Measurements from ENCODE around the gene SDR42E2. TPM values are rescaled to one million over a fixed set of nuclear protein-coding genes. Genes with fewer than 3 reads are reported as not detected.
"Not testable (repeated sequence)": the region's sequence is repeated elsewhere in the genome, so short reads cannot be mapped to it uniquely, and the experiment has no call there.

SDR42E2 gene
- total RNA-seq, 4 donors from 2014 or later = not detected

DNA sequence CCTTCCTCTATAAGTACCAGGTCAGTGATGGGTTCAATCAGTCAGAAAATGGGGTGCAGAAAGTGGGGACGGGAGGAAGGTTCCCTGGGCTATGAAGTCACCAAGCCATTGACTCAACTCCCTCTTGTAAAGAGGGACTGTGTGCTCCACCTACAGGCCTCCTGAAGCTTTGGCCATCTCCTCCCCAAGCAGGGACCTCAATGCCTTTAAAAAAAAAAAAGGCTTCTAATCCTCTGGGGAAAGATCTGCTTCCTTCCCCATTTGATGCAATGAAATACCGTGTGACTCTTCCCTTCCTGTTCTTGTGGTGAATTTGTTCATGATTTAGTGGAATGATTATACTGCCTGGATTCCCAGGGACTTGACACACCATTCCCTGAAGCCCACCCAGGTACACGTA lies 39.2 kb upstream of the SDR42E2 start:
- TF ChIP-seq, protein P1, sequence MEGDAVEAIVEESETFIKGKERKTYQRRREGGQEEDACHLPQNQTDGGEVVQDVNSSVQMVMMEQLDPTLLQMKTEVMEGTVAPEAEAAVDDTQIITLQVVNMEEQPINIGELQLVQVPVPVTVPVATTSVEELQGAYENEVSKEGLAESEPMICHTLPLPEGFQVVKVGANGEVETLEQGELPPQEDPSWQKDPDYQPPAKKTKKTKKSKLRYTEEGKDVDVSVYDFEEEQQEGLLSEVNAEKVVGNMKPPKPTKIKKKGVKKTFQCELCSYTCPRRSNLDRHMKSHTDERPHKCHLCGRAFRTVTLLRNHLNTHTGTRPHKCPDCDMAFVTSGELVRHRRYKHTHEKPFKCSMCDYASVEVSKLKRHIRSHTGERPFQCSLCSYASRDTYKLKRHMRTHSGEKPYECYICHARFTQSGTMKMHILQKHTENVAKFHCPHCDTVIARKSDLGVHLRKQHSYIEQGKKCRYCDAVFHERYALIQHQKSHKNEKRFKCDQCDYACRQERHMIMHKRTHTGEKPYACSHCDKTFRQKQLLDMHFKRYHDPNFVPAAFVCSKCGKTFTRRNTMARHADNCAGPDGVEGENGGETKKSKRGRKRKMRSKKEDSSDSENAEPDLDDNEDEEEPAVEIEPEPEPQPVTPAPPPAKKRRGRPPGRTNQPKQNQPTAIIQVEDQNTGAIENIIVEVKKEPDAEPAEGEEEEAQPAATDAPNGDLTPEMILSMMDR (IDR thresholded peaks at IDR 0.05) = no peak
- no peak for TF ChIP-seq POLR2A (IDR thresholded peaks at IDR 0.05)
- intact Hi-C loops (cut with DNase I; ENCODE audit: low total_unique reads) = no loop called here
- 50 to 53% methylated on average over 3 of the region's 3 CpGs for WGBS, 2 donors
- no peak for DNase-seq (ENCODE audit: low spot score in 2 of 2)
- H3K4me3 ChIP-seq (ENCODE audit: low read depth, poor library complexity, severe bottlenecking) = no peak overlapping the region

DNA sequence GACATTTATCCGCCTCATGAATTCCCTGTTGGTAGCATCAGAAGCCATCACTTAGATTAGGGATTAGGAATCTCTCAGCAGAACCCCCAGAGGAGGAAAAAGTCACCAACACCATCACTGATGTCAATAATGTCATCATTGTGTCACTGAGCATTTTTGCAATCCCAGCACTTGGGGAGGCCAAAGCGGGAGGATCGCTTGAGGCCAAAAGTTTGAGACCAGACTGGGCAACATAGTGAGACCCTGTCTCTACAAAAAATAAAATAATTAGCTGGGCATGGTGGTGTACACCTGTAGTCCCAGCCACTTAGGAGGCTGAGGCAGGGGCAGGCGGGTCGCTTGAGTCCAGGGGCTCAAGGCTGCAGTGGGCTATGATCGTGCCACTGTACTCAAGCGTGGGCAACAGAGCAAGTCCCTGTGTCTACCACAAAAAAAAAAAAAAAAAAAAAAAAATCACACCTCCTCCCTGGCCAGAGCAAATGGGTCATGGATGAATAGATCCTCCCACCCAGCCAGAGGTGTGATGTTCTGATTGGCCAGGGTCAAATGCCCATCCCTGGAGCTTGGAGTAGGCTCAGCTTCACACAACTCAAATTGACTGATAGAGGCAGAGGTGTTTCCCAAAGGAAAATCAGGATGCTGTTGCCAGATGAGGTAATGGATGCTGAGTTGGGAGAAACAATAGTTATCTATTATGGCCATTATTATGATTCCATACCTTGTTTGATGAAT lies 38.4 kb upstream of the SDR42E2 start:
- intact Hi-C loops (cut with DNase I; ENCODE audit: low total_unique reads) = no loop called here
- 93 to 96% methylated on average over 7 of the region's 7 CpGs for WGBS, 2 donors
- no peak for DNase-seq (ENCODE audit: low spot score in 2 of 2)
- H3K4me3 ChIP-seq (ENCODE audit: low read depth, poor library complexity, severe bottlenecking) = no peak overlapping the region
- TF ChIP-seq, protein P1 (IDR thresholded peaks at IDR 0.05) = no peak
- no peak for TF ChIP-seq POLR2A (IDR thresholded peaks at IDR 0.05)

DNA sequence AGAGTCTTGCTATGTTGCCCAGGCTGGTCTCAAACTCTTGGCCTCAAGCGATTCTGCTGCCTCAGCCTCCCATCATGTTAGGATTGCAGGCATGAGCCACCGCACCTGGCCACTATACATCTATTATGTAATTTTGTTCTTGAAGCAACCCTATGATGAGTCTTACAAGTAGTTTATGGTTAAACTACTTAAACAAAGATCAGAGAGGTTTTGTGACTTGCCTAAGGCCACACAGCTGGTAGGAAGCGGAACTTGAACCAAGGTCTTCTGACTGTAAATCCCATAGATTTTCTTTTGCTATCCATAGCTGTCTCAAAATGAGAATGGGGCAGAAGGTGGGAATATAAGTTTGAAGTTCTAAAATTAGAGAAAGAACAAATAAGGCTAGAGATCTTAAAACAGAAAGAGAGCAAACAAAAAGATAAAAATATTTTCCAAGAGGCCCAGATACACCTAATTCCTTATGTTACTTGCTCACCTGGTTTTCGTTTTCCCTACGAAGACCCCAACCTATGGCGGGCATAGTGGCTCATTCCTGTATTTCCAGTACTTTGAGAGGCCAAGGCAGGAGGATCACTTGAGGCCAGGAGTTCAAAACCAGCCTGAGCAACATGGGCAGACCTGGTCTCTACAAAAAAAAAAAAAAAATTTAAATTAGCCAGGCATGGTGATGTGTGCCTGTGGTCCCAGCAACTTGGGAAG lies 37.6 kb upstream of the SDR42E2 start:
- intact Hi-C loops (cut with DNase I; ENCODE audit: low total_unique reads) = no loop called here
- no peak overlapping the region for H3K4me3 ChIP-seq (ENCODE audit: low read depth, poor library complexity, severe bottlenecking)
- TF ChIP-seq, protein P1 (IDR thresholded peaks at IDR 0.05) = no peak
- WGBS, 2 donors = 91 to 92% methylated on average over 6 of the region's 6 CpGs
- DNase-seq (ENCODE audit: low spot score in 2 of 2) = no peak

DNA sequence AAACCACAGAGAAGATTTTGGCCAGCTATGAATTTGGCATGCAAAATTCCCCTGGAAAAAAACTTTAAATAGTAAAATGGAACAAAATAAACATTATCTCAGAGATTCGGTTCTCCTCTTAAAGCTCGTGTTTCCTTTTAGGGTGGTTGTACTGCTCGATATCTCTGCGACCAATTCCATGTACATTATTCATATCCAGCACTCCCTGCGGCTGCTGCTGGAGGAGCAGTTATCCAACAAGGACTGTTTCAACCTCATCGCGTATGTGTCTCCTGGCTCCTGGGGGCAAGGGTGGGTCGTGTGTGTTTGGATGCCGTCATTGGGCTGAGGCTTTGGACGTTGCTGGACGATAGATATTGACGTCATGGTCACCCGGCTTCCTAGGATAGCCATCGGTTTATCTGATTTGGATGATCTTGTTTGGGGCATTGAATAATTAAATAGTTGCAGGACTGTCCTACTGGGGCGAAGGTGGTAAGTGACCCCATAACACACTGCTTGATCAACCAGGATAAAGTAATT lies 36.2 kb upstream of the SDR42E2 start:
- intact Hi-C loops (cut with DNase I; ENCODE audit: low total_unique reads) = no loop called here
- no peak for DNase-seq (ENCODE audit: low spot score in 2 of 2)
- TF ChIP-seq POLR2A (IDR thresholded peaks at IDR 0.05) = no peak
- TF ChIP-seq, protein P1 (IDR thresholded peaks at IDR 0.05) = no peak
- H3K4me3 ChIP-seq (ENCODE audit: low read depth, poor library complexity, severe bottlenecking) = no peak overlapping the region
- WGBS, 2 donors = 89% methylated on average over 15 of the region's 15 CpGs

DNA sequence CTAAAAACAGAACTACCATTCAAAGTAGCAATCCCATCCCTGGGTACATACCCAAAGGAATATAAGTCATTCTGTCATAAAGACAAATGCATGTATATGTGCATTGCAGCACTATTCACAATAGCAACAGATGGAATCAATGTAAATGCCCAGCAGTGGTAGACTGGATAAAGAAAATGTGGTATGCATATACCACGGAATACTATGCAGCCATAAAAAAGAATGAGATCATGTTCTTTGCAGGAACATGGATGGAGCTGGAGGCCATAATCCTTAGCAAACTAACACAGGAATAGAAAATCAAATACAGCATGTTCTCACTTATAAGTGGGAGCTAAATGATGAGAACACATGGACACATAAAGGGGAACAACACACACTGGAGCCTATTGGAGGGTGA lies 33.8 kb upstream of the SDR42E2 start:
- DNase-seq (ENCODE audit: low spot score in 2 of 2); intact Hi-C loops (cut with DNase I; ENCODE audit: low total_unique reads); H3K4me3 ChIP-seq (ENCODE audit: low read depth, poor library complexity, severe bottlenecking): not testable (repeated sequence)
- WGBS, 2 donors = 83 to 96% methylated on average over 1 of the region's 1 CpG

DNA sequence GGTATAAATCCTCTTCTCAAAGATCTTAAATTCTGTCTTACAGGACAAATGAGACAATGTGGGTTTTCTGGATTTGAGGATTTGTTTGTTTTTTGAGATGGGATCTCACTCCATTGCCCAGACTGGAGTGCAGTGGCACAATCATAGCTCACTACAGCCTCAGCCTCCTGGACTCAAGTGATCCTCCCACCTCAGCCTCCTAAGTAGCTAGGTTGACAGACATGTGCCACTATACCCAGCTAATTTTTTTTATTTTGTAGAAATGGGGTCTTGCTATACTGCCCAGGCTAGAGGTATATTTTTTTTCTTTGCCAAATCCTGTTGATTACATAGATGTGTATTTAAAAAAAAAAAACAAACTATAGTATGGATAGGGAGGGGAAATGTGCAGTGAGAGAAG lies 31.8 kb upstream of the SDR42E2 start:
- TF ChIP-seq, protein P1 (IDR thresholded peaks at IDR 0.05) = no peak
- no peak for TF ChIP-seq POLR2A (IDR thresholded peaks at IDR 0.05)
- H3K4me3 ChIP-seq (ENCODE audit: low read depth, poor library complexity, severe bottlenecking) = no peak overlapping the region
- DNase-seq (ENCODE audit: low spot score in 2 of 2) = no peak
- intact Hi-C loops (cut with DNase I; ENCODE audit: low total_unique reads) = no loop called here
